NCI-H2107 treated with DMSO at 0.1 percent for 48 hours (cell line): ENCODE results near the gene SPG7.

Experiments
- DNase-seq: peaks from one replicate; lab custom pipeline; 2025; ENCODE audit not compliant: unreplicated experiment; lab: John Stamatoyannopoulos, UW

SPG7 gene

GRCh38 chr16:89511374-89511773 is 3.2 kb downstream of the SPG7 start:
- DNase-seq, result no peak

GRCh38 chr16:89512453-89512852 is 4.2 kb downstream of the SPG7 start:
- no peak for DNase-seq

GRCh38 chr16:89517128-89517527 is 8.9 kb downstream of the SPG7 start:
- no peak for DNase-seq

GRCh38 chr16:89519881-89520280 is 11.7 kb downstream of the SPG7 start:
- no peak for DNase-seq

GRCh38 chr16:89522287-89522686 is 14.1 kb downstream of the SPG7 start:
- DNase-seq, result no peak

- DNase-seq, result no peak
Measured at GRCh38 chr16:89523680-89524344, 15.6 kb downstream of the SPG7 start.

GRCh38 chr16:89525146-89525913 is 17.1 kb downstream of the SPG7 start:
- DNase-seq, result no peak

- no peak for DNase-seq
Measured at GRCh38 chr16:89529097-89529496, 20.9 kb downstream of the SPG7 start.

GRCh38 chr16:89530401-89531381 is 22.5 kb downstream of the SPG7 start:
- DNase-seq, result no peak

GRCh38 chr16:89531821-89532526 is 23.8 kb downstream of the SPG7 start:
- DNase-seq, result no peak

- DNase-seq, result no peak
Measured at GRCh38 chr16:89534252-89534756, 26.1 kb downstream of the SPG7 start.

- no peak for DNase-seq
Measured at GRCh38 chr16:89536371-89536770, 28.2 kb downstream of the SPG7 start.

GRCh38 chr16:89536886-89537548 is 28.8 kb downstream of the SPG7 start:
- no peak for DNase-seq

GRCh38 chr16:89537549-89537925 is 29.3 kb downstream of the SPG7 start:
- no peak for DNase-seq

GRCh38 chr16:89538286-89538685 is 30.1 kb downstream of the SPG7 start:
- no peak for DNase-seq

GRCh38 chr16:89540557-89540956 is 32.4 kb downstream of the SPG7 start:
- no peak for DNase-seq

- no peak for DNase-seq
Measured at GRCh38 chr16:89541792-89542191, 33.6 kb downstream of the SPG7 start.

GRCh38 chr16:89544113-89544512 is 35.9 kb downstream of the SPG7 start:
- DNase-seq, result no peak

- no peak for DNase-seq
Measured at GRCh38 chr16:89544713-89545043, 36.5 kb downstream of the SPG7 start.
